Neuronal stem cell (in vitro differentiated cells): ENCODE results near the gene TMEM190.

Experiments
- DNase-seq: peaks from one replicate; pipeline ENCODE4 v3.0.0-alpha.2; 2013; ENCODE audit warnings: low spot score
- H2AFZ ChIP-seq: one replicate; pipeline ENCODE4 v1.6.1; 2013; ENCODE audit warnings: mild to moderate bottlenecking, low read length, inconsistent platforms
- H2AK5ac ChIP-seq: 2 replicates; pipeline ENCODE4 v1.6.1; 2013; ENCODE audit warnings: low read depth, mild to moderate bottlenecking, inconsistent platforms, low read length, moderate library complexity, mixed read lengths
- H2BK120ac ChIP-seq: 2 replicates; pipeline ENCODE4 v1.6.1; 2013; ENCODE audit warnings: low read depth, mild to moderate bottlenecking, inconsistent platforms, low read length, moderate library complexity, mixed read lengths
- H2BK12ac ChIP-seq: one replicate; pipeline ENCODE4 v1.6.1; 2013; ENCODE audit warnings: low read length, inconsistent platforms
- H2BK15ac ChIP-seq: 2 replicates; pipeline ENCODE4 v1.6.1; 2013; ENCODE audit warnings: mild to moderate bottlenecking, low read length, inconsistent platforms, mixed read lengths
- H2BK5ac ChIP-seq: one replicate; pipeline ENCODE4 v1.6.1; 2013; ENCODE audit warnings: inconsistent platforms, mild to moderate bottlenecking, low read length, moderate library complexity
- H3K14ac ChIP-seq: one replicate; pipeline ENCODE4 v1.6.1; 2013; ENCODE audit warnings: low read length, inconsistent platforms
- H3K18ac ChIP-seq: 2 replicates; pipeline ENCODE4 v1.6.1; 2013; ENCODE audit warnings: low read length, inconsistent platforms
- H3K23ac ChIP-seq: 2 replicates; pipeline ENCODE4 v1.6.1; 2013; ENCODE audit warnings: low read depth, mild to moderate bottlenecking, mixed read lengths, low read length, inconsistent platforms; ENCODE audit not compliant: poor library complexity
- H3K27ac ChIP-seq: replicated peaks from 3 replicates; pipeline ENCODE4 v1.5.1; 2013; ENCODE audit warnings: low read length, inconsistent platforms
- H3K27me3 ChIP-seq, 3 experiments: 2 replicates each; pipeline ENCODE4 v1.6.1; 2013; ENCODE audit warnings: low read length in 3 of 3, mild to moderate bottlenecking in 2 of 3, inconsistent platforms in 1 of 3, low read depth in 1 of 3, mixed read lengths in 1 of 3, moderate library complexity in 1 of 3; ENCODE audit not compliant: control insufficient read depth in 3 of 3, insufficient read depth in 3 of 3
- H3K36me3 ChIP-seq, 2 donors: replicated peaks in 1 of 2; 2 replicates each; pipeline ENCODE4 v1.6.1; 2013; ENCODE audit warnings: low read length in 2 of 2; ENCODE audit not compliant: control insufficient read depth in 2 of 2, insufficient read depth in 2 of 2
- H3K4ac ChIP-seq: 2 replicates; pipeline ENCODE4 v1.6.1; 2013; ENCODE audit warnings: inconsistent platforms, mild to moderate bottlenecking, low read length, moderate library complexity
- H3K4me1 ChIP-seq, 2 donors: 1 replicate in 1 of 2; 2 replicates in 1 of 2; pipeline ENCODE4 v1.6.1; 2013; ENCODE audit warnings: low read length in 2 of 2, low read depth in 1 of 2; ENCODE audit not compliant: control insufficient read depth in 2 of 2, insufficient read depth in 1 of 2
- H3K4me2 ChIP-seq: one replicate; pipeline ENCODE4 v1.6.1; 2013; ENCODE audit warnings: mild to moderate bottlenecking, low read length, inconsistent platforms; ENCODE audit not compliant: insufficient read depth, poor library complexity, severe bottlenecking
- H3K4me3 ChIP-seq, 2 donors: 2 replicates each; pipeline ENCODE4 v1.5.1; 2013; ENCODE audit warnings: low read length in 2 of 2, mild to moderate bottlenecking in 2 of 2, inconsistent platforms in 1 of 2, moderate library complexity in 1 of 2
- H3K79me1 ChIP-seq: one replicate; pipeline ENCODE4 v1.6.1; 2013; ENCODE audit warnings: low read depth, mild to moderate bottlenecking, inconsistent platforms, low read length, moderate library complexity
- H3K9ac ChIP-seq: one replicate; pipeline ENCODE4 v1.6.1; 2013; ENCODE audit warnings: mild to moderate bottlenecking, low read depth, low read length, inconsistent platforms; ENCODE audit not compliant: poor library complexity
- H3K9me3 ChIP-seq, 2 donors: replicated peaks in 1 of 2; 2 replicates each; pipeline versions ENCODE3 to v1.6.1; 2013; ENCODE audit warnings: low read length in 2 of 2, mild to moderate bottlenecking in 2 of 2, inconsistent platforms in 1 of 2, low read depth in 1 of 2, mixed read lengths in 1 of 2, moderate library complexity in 1 of 2; ENCODE audit not compliant: control insufficient read depth in 2 of 2, insufficient read depth in 1 of 2
- H4K8ac ChIP-seq: one replicate; pipeline ENCODE4 v1.6.1; 2013; ENCODE audit warnings: low read depth, mild to moderate bottlenecking, inconsistent platforms, low read length, moderate library complexity
- H4K91ac ChIP-seq: one replicate; pipeline ENCODE4 v1.6.1; 2013; ENCODE audit warnings: low read length, low read depth, mild to moderate bottlenecking, inconsistent platforms; ENCODE audit not compliant: poor library complexity
- WGBS, 2 donors: extraction: QIAGEN DNeasy Blood & Tissue Kit; methylation state at CpG; one replicate each; pipeline ENCODE4 v1.1.7; 2013; ENCODE audit warnings: missing lambda C conversion rate in 2 of 2, mixed read lengths in 1 of 2; ENCODE audit not compliant: insufficient read length in 2 of 2, insufficient replicate concordance in 1 of 2; ENCODE audit errors: extremely low coverage in 2 of 2; 5-methylcytosine and 5-hydroxymethylcytosine counted together

Gene TMEM190

DNA sequence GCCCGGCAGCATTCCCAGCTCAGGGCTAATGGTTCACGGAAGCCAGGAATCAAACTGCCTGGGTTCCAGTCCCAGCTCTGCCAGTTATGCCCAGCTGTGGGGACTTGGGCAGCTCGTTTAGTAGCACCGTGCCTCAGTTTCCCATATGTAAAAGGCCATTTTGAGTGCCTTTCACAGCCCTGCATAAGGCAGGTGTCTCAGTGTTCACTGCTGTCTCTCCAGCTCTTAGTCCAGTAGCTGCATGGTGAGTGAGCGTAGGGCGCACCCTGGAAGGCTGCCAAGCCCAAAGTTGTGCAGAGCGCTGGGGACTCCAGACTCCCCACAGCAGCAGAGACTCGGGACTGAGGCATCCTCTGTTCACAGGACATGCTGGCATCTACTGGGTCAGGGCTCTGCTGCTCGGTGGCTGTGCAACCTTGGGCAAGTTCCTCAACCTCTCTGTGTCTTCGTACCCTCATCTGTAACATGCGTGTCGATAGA is 14.6 kb downstream of the TMEM190 start:
- no peak overlapping the region for H2AK5ac ChIP-seq
- H3K36me3 ChIP-seq = peaks cover 44 to 57% of the 10 kb centered on the region in 2 donors
- H3K14ac ChIP-seq = no peak overlapping the region
- H4K8ac ChIP-seq = no peak overlapping the region
- no peak overlapping the region for H4K91ac ChIP-seq
- no peak overlapping the region for H3K4me2 ChIP-seq
- peak overlapping the region; percentile 50 for H2BK12ac ChIP-seq
- H3K4ac ChIP-seq = no peak overlapping the region
- no peak overlapping the region for H3K18ac ChIP-seq
- H2BK5ac ChIP-seq = no peak overlapping the region
- peaks cover 28 to 35% of the 10 kb centered on the region in 2 donors for H3K4me1 ChIP-seq
- H3K9me3 ChIP-seq = no peaks in the 10 kb centered on the region
- H2BK120ac ChIP-seq = no peak overlapping the region
- H2BK15ac ChIP-seq = no peak overlapping the region
- H3K9ac ChIP-seq = peak overlapping the region; percentile 9
- H3K4me3 ChIP-seq = no peak overlapping the region
- no peaks in the 10 kb centered on the region for H3K27me3 ChIP-seq
- H3K23ac ChIP-seq = peak overlapping the region; percentile 17
- H2AFZ ChIP-seq = no peak overlapping the region
- peaks cover 24% of the 10 kb centered on the region for H3K79me1 ChIP-seq
- WGBS, 2 donors = no CpG with 5 or more reads among the region's 12 CpGs
- H3K27ac ChIP-seq = no peak overlapping the region
- no peak for DNase-seq

DNA sequence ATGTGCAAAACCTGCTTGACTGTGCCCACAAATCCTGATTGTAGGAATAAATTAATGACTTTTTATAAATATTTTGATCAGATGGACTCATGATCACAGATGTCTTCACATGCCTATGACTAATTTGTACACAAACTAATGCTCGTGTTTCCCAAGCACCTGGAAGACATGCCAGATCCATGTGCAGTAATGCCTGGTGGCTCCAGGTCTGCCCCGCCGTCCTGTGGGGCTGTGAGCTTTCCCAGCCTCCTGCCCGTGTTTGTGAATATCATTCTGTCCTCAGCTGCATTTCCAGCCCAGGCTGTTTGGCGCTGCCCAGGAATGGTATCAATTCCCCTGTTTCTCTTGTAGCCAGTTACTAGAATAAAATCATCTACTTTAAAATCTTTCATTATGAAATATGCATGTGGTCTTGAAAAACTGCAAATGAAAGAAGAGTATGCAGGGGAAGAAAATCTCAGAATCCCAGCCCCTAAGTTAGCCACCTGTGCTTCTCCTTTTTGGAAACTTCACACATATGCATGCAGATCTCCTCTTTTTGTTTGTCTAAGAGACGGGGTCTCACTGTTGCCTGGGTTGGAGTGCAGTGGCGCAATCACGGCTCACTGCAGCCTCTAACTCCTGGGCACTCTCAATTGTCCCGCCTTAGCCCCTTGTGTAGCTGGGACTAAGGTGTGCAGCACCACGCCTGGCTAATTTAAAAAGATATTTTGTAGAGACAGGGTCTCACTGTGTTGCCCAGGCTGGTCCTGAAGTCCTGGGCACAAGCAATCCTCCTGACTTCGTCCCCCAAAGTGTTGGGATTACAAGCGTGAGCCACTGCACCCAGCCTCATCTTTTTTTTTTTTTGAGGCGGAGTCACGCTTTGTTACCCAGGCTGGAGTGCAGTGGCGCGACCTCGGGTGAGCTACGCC is 15.3 kb downstream of the TMEM190 start:
- H3K4ac ChIP-seq = no peak overlapping the region
- H3K18ac ChIP-seq = no peak overlapping the region
- WGBS, 2 donors = no CpG with 5 or more reads among the region's 18 CpGs
- DNase-seq = no peak
- H2AFZ ChIP-seq = no peak overlapping the region
- no peak overlapping the region for H3K4me2 ChIP-seq
- H3K23ac ChIP-seq = no peak overlapping the region
- no peak overlapping the region for H3K4me3 ChIP-seq
- no peak overlapping the region for H2BK15ac ChIP-seq
- H3K4me1 ChIP-seq = peaks cover 21 to 31% of the 10 kb centered on the region in 2 donors
- no peak overlapping the region for H4K91ac ChIP-seq
- H4K8ac ChIP-seq = no peak overlapping the region
- no peaks in the 10 kb centered on the region for H3K27me3 ChIP-seq
- H3K9me3 ChIP-seq = no peaks in the 10 kb centered on the region
- H3K27ac ChIP-seq = peak overlapping the region; percentile 43
- no peak overlapping the region for H3K9ac ChIP-seq
- no peak overlapping the region for H3K14ac ChIP-seq
- H3K79me1 ChIP-seq = peaks cover 19% of the 10 kb centered on the region
- H2BK5ac ChIP-seq = no peak overlapping the region
- no peak overlapping the region for H2AK5ac ChIP-seq
- no peak overlapping the region for H2BK120ac ChIP-seq
- peaks cover 43 to 51% of the 10 kb centered on the region in 2 donors for H3K36me3 ChIP-seq
- no peak overlapping the region for H2BK12ac ChIP-seq

DNA sequence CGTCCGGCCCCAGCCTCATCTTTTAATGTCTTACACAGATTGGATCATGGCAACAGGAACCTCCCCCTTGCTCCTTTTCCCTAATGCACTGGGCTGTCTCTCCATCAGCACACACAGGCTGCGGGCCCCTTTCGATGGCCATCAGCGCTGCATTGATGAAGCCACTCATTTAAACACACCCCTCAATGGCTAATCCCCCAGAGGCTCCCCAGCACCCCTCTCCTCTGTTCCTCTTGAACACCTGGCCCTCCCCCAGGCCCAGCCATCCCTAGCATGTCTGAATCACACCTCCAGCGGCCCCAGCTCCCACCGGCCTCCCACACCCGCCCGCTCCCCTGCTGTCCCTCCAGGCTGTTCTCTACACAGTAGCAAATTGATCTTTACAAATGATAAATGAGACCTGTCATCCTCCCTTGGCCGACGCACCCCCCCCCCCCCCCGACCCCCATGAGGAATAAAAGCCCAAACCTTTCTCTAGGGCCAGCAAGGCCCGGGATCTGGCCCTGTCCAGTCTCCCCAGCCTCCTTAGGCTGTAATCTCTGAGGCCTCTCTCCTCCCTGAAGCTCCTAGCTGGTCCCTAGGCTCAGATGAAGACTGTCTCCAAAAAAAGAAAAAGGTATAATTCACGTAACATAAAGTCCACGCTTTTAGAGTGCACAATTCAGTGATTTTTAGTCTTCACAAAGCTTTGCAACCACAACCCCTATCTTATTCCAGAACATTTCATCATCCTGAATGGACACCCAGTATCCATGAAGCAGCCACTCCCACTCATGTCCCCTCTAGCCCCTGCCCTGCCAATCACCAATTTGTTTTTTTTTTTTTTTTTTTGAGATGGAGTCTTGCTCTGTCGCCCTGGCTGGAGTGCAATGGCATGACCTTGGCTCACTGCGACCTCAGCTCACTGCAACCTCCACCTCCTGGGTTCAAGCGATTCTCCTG is 16.5 kb downstream of the TMEM190 start:
- DNase-seq = no peak
- Histone ChIP-seq H2BK120ac (no peak overlapping the region), H3K9ac (no peak overlapping the region), H3K4ac (no peak overlapping the region), H3K14ac (no peak overlapping the region), H2BK12ac (no peak overlapping the region), H3K4me3 (no peak overlapping the region), H4K91ac (no peak overlapping the region), H3K4me2 (no peak overlapping the region), H3K79me1 (peaks cover 9% of the 10 kb centered on the region), H4K8ac (no peak overlapping the region), H3K9me3 (no peaks in the 10 kb centered on the region), H3K18ac (peak overlapping the region; percentile 83), H3K27me3 (no peaks in the 10 kb centered on the region), H2BK5ac (peak overlapping the region; percentile 61), H2BK15ac (no peak overlapping the region), H2AFZ (no peak overlapping the region), H2AK5ac (no peak overlapping the region), H3K36me3 (peaks cover 32 to 40% of the 10 kb centered on the region in 2 donors), H3K4me1 (peaks cover 10 to 20% of the 10 kb centered on the region in 2 donors), H3K27ac (no peak overlapping the region), H3K23ac (no peak overlapping the region)
- no CpG with 5 or more reads among the region's 18 CpGs for WGBS, 2 donors
